K562 (cell line): ENCODE data around the gene OR8U1. TPM values are rescaled to one million over a fixed set of nuclear protein-coding genes. Genes with fewer than 3 reads are reported as not detected.

ENCODE experiments used
- ATAC-seq: fragments of 200-7000 bp; cut with Tn5 transposase; 3 replicates; pipeline ENCODE4 v1.9.1; 2020; ENCODE audit warnings: moderate library complexity
- BruUV-seq: library from RNA; stranded (reverse); fragments of 400-500 nt; replicated peaks from 2 replicates; lab custom pipeline; 2021; lab: Mats Ljungman, UMichigan
- CTCF ChIA-PET: fragments of 300-600 bp; formaldehyde crosslinking; extraction: SDS; loops from one replicate; lab custom pipeline; 2021; ENCODE audit warnings: low intra/inter-chr PET ratio; lab: Yijun Ruan, JAX
- POLR2A ChIA-PET: fragments of 300-600, 350-650 bp; sonication (Branson Sonifier 250); formaldehyde crosslinking; extraction: SDS; loops from one replicate; lab custom pipeline; 2021; ENCODE audit warnings: antibody characterized with exemption, inconsistent platforms; lab: Yijun Ruan, JAX
- DNase-seq, 4 experiments: peaks; one replicate each; pipeline versions ENCODE4 v3.0.0 to v3.0.0-alpha.2; 2011 to 2018; ENCODE audit warnings: low spot score in 3 of 4, mixed read lengths in 3 of 4; ENCODE audit errors: extremely low read depth in 1 of 4
- FAIRE-seq: peaks from 2 replicates; lab custom pipeline; 2011; peaks lifted over from hg19 to GRCh38; lab: Jason Lieb, UNC
- H2AFZ ChIP-seq: 2 replicates; pipeline ENCODE4 v1.6.0; 2011; ENCODE audit warnings: low read depth, low read length, control low read depth, inconsistent platforms
- H3K27ac ChIP-seq: fragments of 200-600 bp; 3 replicates; pipeline ENCODE4 v1.8.0; 2011; ENCODE audit warnings: low read depth, mild to moderate bottlenecking, control low read depth, inconsistent platforms, low read length, moderate library complexity, mixed read lengths; ENCODE audit errors: extremely low read depth
- H3K27me3 ChIP-seq, 2 experiments: fragments of 300-600 bp in 1 of 2; 2 replicates in 1 of 2; 3 replicates in 1 of 2; pipeline versions ENCODE4 v1.6.0 to v1.8.0; 2011; ENCODE audit warnings: inconsistent platforms in 2 of 2, low read length in 2 of 2, mild to moderate bottlenecking in 1 of 2, mixed read lengths in 1 of 2, moderate library complexity in 1 of 2; ENCODE audit not compliant: control insufficient read depth in 2 of 2, insufficient read depth in 2 of 2
- H3K36me3 ChIP-seq: fragments of 300-600 bp; 3 replicates; pipeline ENCODE4 v1.8.0; 2011; ENCODE audit warnings: mild to moderate bottlenecking, low read length, inconsistent platforms; ENCODE audit not compliant: control insufficient read depth, insufficient read depth
- H3K4me1 ChIP-seq, 2 experiments: fragments of 200-600 bp in 1 of 2; replicated peaks in 1 of 2; 2 replicates in 1 of 2; 3 replicates in 1 of 2; pipeline versions ENCODE4 v1.5.1 to v1.8.0; 2011; ENCODE audit warnings: inconsistent platforms in 2 of 2, low read length in 2 of 2, mild to moderate bottlenecking in 1 of 2, mixed read lengths in 1 of 2, moderate library complexity in 1 of 2; ENCODE audit not compliant: control insufficient read depth in 2 of 2, insufficient read depth in 2 of 2
- H3K4me2 ChIP-seq: 2 replicates; pipeline ENCODE4 v1.6.1; 2011; ENCODE audit warnings: low read length, control low read depth, inconsistent platforms, mixed read lengths; ENCODE audit not compliant: insufficient read depth
- H3K4me3 ChIP-seq: fragments of 200-600 bp; sonication (generic), shearing (Covaris generic); 2 replicates; pipeline ENCODE4 v1.5.1; 2016; ENCODE audit warnings: control low read depth, inconsistent platforms
- H3K79me2 ChIP-seq: fragments of 200-600 bp; 3 replicates; pipeline ENCODE4 v1.8.0; 2011; ENCODE audit warnings: low read length, inconsistent platforms; ENCODE audit not compliant: control insufficient read depth, insufficient read depth
- H3K9ac ChIP-seq, 2 experiments: 2 replicates each; pipeline versions ENCODE4 v1.6.0 to v1.6.1; 2011; ENCODE audit warnings: low read depth in 2 of 2, low read length in 2 of 2, control low read depth in 1 of 2, inconsistent platforms in 1 of 2, mild to moderate bottlenecking in 1 of 2, mixed read lengths in 1 of 2; ENCODE audit not compliant: insufficient read depth in 1 of 2
- H3K9me1 ChIP-seq: one replicate; pipeline ENCODE4 v1.6.0; 2011; ENCODE audit warnings: inconsistent platforms, mild to moderate bottlenecking, low read length, moderate library complexity; ENCODE audit not compliant: control insufficient read depth, insufficient read depth
- H3K9me3 ChIP-seq: replicated peaks from 2 replicates; pipeline ENCODE4 v1.5.1; 2011; ENCODE audit warnings: low read depth, low read length, inconsistent platforms; ENCODE audit not compliant: control insufficient read depth, insufficient read depth
- H4K20me1 ChIP-seq: replicated peaks from 2 replicates; pipeline ENCODE4 v1.6.1; 2011; ENCODE audit warnings: low read length, inconsistent platforms, mixed read lengths; ENCODE audit not compliant: control insufficient read depth, insufficient read depth
- COPS2 ChIP-seq: fragments of 450-650 bp; conservative IDR thresholded peaks from 2 replicates; pipeline ENCODE4 v1.6.1; 2016; ENCODE audit warnings: mild to moderate bottlenecking, moderate library complexity
- HIVEP1 ChIP-seq: fragments of 250-450 bp; sonication (Bioruptor Pico); IDR thresholded peaks from 2 replicates; pipeline ENCODE4 v1.4.0; 2020; ENCODE audit warnings: mild to moderate bottlenecking
- LEF1 ChIP-seq: fragments of 450-650 bp; IDR thresholded peaks from 2 replicates; pipeline ENCODE4 v1.6.1; 2016; ENCODE audit warnings: mild to moderate bottlenecking
- PHB ChIP-seq: fragments of 250-450 bp; sonication (Bioruptor Pico); IDR thresholded peaks from 2 replicates; pipeline ENCODE4 v1.5.0; 2021
- POLR2H ChIP-seq: IDR thresholded peaks from 2 replicates; pipeline ENCODE4 v1.6.1; 2016; ENCODE audit warnings: missing genetic modification characterization, low read depth, mild to moderate bottlenecking, control low read depth, missing compliant biosample characterization, moderate library complexity
- SNRNP70 ChIP-seq: fragments of 200-400 bp; formaldehyde crosslinking; optimal IDR thresholded peaks from 2 replicates; pipeline ENCODE3; 2017; ENCODE audit warnings: low read depth, low read length
- ZNF699 ChIP-seq: fragments of 250-450 bp; sonication (Bioruptor Pico); IDR thresholded peaks from 2 replicates; pipeline ENCODE4 v1.8.0; 2021; ENCODE audit warnings: mild to moderate bottlenecking, moderate library complexity; ENCODE audit not compliant: insufficient replicate concordance
- WGBS: fragments of 100-300 bp; shearing (Covaris generic); methylation state at CpG from one replicate; pipeline ENCODE4 v1.1.6; 2016; ENCODE audit warnings: low coverage, mixed read lengths; ENCODE audit not compliant: insufficient coverage; ENCODE audit errors: missing lambda C conversion rate; 5-methylcytosine and 5-hydroxymethylcytosine counted together
- in situ Hi-C: fragments of 300-500 bp; cut with MboI; formaldehyde crosslinking; loops from 4 replicates; pipeline ENCODE4 v1.15.0; 2018; ENCODE audit warnings: inconsistent platforms, mixed read lengths
- intact Hi-C: fragments of 100-400 bp; cut with micrococcal nuclease; formaldehyde crosslinking; loops from 2 replicates; pipeline ENCODE4 v1.14.2; 2022
- polyA plus RNA-seq, 8 experiments: library from polyadenylated mRNA; depleted of rRNA in 4 of 8; stranded (reverse) in 5 of 8; unstranded in 3 of 8; fragments of >200 nt; fragmentation: Nextera tagmentation in 2 of 8; fragmentation: Illumina TruSeq in 1 of 8; extraction: Ambion mirVana in 2 of 8; extraction: Trizol in 1 of 8; gene quantifications; 2 replicates each; pipeline versions ENCODE4 v1.2.1 to v1.2.3, GENCODE V29; 2011 to 2014; ENCODE audit warnings: inconsistent platforms in 1 of 8, missing spikeins in 1 of 8
- total RNA-seq, 7 experiments: library from RNA; depleted of rRNA in 6 of 7; stranded (reverse); fragments of >200 nt in 6 of 7; fragmentation: Illumina TruSeq in 2 of 7; extraction: Trizol in 2 of 7; gene quantifications; 2 replicates each; pipeline versions ENCODE4 v1.2.1 to v1.2.3, GENCODE V29; 2011 to 2021; ENCODE audit warnings: low replicate concordance in 1 of 7
- TF ChIP-seq, protein P1 (sequence below): sonication (generic); formaldehyde crosslinking; IDR thresholded peaks from 2 replicates; pipeline ENCODE4 v1.4.0; 2020; ENCODE audit warnings: mild to moderate bottlenecking, missing genetic modification reagents
- TF ChIP-seq, protein P2 (sequence below): fragments of 250-450 bp; sonication (Bioruptor Pico); IDR thresholded peaks from 2 replicates; pipeline ENCODE4 v1.8.0; 2021; ENCODE audit warnings: moderate library complexity, mild to moderate bottlenecking, inconsistent platforms

The OR8U1 gene
- total and polyA plus RNA-seq, 9 of the 15 experiments (the other 6 are each of a cell fraction or from before 2014, with no cell fraction given) = not detected

DNA sequence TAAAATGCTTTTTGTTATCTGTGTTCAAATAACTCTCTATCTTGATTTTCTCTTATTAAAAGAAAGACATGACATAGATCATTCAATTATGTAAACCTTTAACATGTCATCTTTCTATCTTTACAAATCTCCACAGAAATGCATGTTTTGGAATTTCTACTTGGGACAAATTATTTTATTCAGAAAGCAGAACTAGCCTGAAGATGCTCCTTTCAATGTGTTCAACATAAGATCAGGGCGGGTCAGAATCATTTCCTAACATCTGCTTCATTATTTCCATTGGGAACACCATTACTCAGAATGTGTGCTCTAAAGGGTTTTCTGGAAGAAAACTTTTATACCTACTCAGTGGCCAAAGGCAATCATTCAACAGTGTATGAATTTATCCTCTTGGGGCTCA is 37.0 kb downstream of the OR8U1 start, which contains the start of gene OR5AL1:
TSS of gene OR5AL1 (plus strand) at position 301 of the 400 bp plus-strand sequence.
- ATAC-seq (no peak), DNase-seq (no peak), FAIRE-seq (no peak)
- H3K79me2 ChIP-seq = no peaks in the 10 kb centered on the region
- H3K9me1 ChIP-seq = no peaks in the 10 kb centered on the region
- TF ChIP-seq LEF1 (no peak), COPS2 (no peak), HIVEP1 (CRISPR knock-in tag) (no peak), SNRNP70 (no peak), ZNF699 (CRISPR knock-in tag) (no peak), POLR2H (tag) (no peak), PHB (CRISPR knock-in tag) (no peak)
- TF ChIP-seq, protein P1, sequence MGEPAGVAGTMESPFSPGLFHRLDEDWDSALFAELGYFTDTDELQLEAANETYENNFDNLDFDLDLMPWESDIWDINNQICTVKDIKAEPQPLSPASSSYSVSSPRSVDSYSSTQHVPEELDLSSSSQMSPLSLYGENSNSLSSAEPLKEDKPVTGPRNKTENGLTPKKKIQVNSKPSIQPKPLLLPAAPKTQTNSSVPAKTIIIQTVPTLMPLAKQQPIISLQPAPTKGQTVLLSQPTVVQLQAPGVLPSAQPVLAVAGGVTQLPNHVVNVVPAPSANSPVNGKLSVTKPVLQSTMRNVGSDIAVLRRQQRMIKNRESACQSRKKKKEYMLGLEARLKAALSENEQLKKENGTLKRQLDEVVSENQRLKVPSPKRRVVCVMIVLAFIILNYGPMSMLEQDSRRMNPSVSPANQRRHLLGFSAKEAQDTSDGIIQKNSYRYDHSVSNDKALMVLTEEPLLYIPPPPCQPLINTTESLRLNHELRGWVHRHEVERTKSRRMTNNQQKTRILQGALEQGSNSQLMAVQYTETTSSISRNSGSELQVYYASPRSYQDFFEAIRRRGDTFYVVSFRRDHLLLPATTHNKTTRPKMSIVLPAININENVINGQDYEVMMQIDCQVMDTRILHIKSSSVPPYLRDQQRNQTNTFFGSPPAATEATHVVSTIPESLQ (CRISPR knock-in tag) = no peak
- TF ChIP-seq, protein P2, sequence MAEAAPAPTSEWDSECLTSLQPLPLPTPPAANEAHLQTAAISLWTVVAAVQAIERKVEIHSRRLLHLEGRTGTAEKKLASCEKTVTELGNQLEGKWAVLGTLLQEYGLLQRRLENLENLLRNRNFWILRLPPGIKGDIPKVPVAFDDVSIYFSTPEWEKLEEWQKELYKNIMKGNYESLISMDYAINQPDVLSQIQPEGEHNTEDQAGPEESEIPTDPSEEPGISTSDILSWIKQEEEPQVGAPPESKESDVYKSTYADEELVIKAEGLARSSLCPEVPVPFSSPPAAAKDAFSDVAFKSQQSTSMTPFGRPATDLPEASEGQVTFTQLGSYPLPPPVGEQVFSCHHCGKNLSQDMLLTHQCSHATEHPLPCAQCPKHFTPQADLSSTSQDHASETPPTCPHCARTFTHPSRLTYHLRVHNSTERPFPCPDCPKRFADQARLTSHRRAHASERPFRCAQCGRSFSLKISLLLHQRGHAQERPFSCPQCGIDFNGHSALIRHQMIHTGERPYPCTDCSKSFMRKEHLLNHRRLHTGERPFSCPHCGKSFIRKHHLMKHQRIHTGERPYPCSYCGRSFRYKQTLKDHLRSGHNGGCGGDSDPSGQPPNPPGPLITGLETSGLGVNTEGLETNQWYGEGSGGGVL (CRISPR knock-in tag) = no peak
- no peaks in the 10 kb centered on the region for H3K36me3 ChIP-seq
- H3K4me1 ChIP-seq = no peaks in the 10 kb centered on the region
- H3K4me3 ChIP-seq = no peak within 1 kb of the TSS
- BruUV-seq = no TSS peak
- H3K9me3 ChIP-seq = no peaks in the 10 kb centered on the region
- in situ Hi-C loops = no loop called here
- ChIA-PET CTCF (no interaction called here), POLR2A (no interaction called here)
- intact Hi-C loops = no loop called here
- H2AFZ ChIP-seq = no peak within 1 kb of the TSS
- 0% methylated on average over 1 of the region's 1 CpG for WGBS
- no peak within 1 kb of the TSS for H3K27ac ChIP-seq
- no peaks in the 10 kb centered on the region for H3K27me3 ChIP-seq
- no peak within 1 kb of the TSS for H3K4me2 ChIP-seq
- no peaks in the 10 kb centered on the region for H4K20me1 ChIP-seq
- no peak within 1 kb of the TSS for H3K9ac ChIP-seq

Other genes starting within 250 kb of the OR8U1 start
Only the 7 nearest of the 16 such genes appear.
- gene OR5T1, start 101.5 kb upstream of the OR8U1 start, total RNA-seq (2014; rRNA removed) = not detected in 2 replicates
- gene OR5T1, start 101.5 kb upstream of the OR8U1 start, total RNA-seq (2014; rRNA removed; fragmentation: Illumina TruSeq; extraction: Trizol) = not detected in 2 replicates
- not detected in 2 replicates for gene OR5T1, start 101.5 kb upstream of the OR8U1 start, total RNA-seq (2015; rRNA removed; fragmentation: Illumina TruSeq; extraction: Trizol)
- not detected in 2 replicates for gene OR5T1, start 101.5 kb upstream of the OR8U1 start, total RNA-seq (2021)
- not detected in 2 replicates for gene OR5T1, start 101.5 kb upstream of the OR8U1 start, polyA plus RNA-seq (2011; rRNA removed)
- not detected in 2 replicates for gene OR5T1, start 101.5 kb upstream of the OR8U1 start, polyA plus RNA-seq (2014; fragmentation: Illumina TruSeq; extraction: Trizol)
- not detected for gene OR5T1, start 101.5 kb upstream of the OR8U1 start, polyA plus RNA-seq (2014; fragmentation: Nextera tagmentation; extraction: Ambion mirVana)
- gene OR5T1, start 101.5 kb upstream of the OR8U1 start, polyA plus RNA-seq (2014; rRNA removed) = not detected in 2 replicates
- not detected in 2 replicates for gene OR8H1, start 83.4 kb upstream of the OR8U1 start, total RNA-seq (2014; rRNA removed)
- gene OR8H1, start 83.4 kb upstream of the OR8U1 start, total RNA-seq (2014; rRNA removed; fragmentation: Illumina TruSeq; extraction: Trizol) = not detected in 2 replicates
- gene OR8H1, start 83.4 kb upstream of the OR8U1 start, total RNA-seq (2015; rRNA removed; fragmentation: Illumina TruSeq; extraction: Trizol) = not detected in 2 replicates
- gene OR8H1, start 83.4 kb upstream of the OR8U1 start, total RNA-seq (2021) = not detected in 2 replicates
- not detected in 2 replicates for gene OR8H1, start 83.4 kb upstream of the OR8U1 start, polyA plus RNA-seq (2011; rRNA removed)
- gene OR8H1, start 83.4 kb upstream of the OR8U1 start, polyA plus RNA-seq (2014; fragmentation: Illumina TruSeq; extraction: Trizol) = not detected in 2 replicates
- gene OR8H1, start 83.4 kb upstream of the OR8U1 start, polyA plus RNA-seq (2014; fragmentation: Nextera tagmentation; extraction: Ambion mirVana) = not detected
- not detected in 2 replicates for gene OR8H1, start 83.4 kb upstream of the OR8U1 start, polyA plus RNA-seq (2014; rRNA removed)
- not detected in 2 replicates for gene OR8K3, start 60.5 kb upstream of the OR8U1 start, total RNA-seq (2014; rRNA removed)
- gene OR8K3, start 60.5 kb upstream of the OR8U1 start, total RNA-seq (2014; rRNA removed; fragmentation: Illumina TruSeq; extraction: Trizol) = not detected in 2 replicates
- not detected in 2 replicates for gene OR8K3, start 60.5 kb upstream of the OR8U1 start, total RNA-seq (2015; rRNA removed; fragmentation: Illumina TruSeq; extraction: Trizol)
- gene OR8K3, start 60.5 kb upstream of the OR8U1 start, total RNA-seq (2021) = not detected in 2 replicates
- not detected in 2 replicates for gene OR8K3, start 60.5 kb upstream of the OR8U1 start, polyA plus RNA-seq (2011; rRNA removed)
- gene OR8K3, start 60.5 kb upstream of the OR8U1 start, polyA plus RNA-seq (2014; fragmentation: Illumina TruSeq; extraction: Trizol) = not detected in 2 replicates
- not detected for gene OR8K3, start 60.5 kb upstream of the OR8U1 start, polyA plus RNA-seq (2014; fragmentation: Nextera tagmentation; extraction: Ambion mirVana)
- not detected in 2 replicates for gene OR8K3, start 60.5 kb upstream of the OR8U1 start, polyA plus RNA-seq (2014; rRNA removed)
- not detected in 2 replicates for gene OR8K1, start 29.6 kb upstream of the OR8U1 start, total RNA-seq (2014; rRNA removed)
- not detected in 2 replicates for gene OR8K1, start 29.6 kb upstream of the OR8U1 start, total RNA-seq (2014; rRNA removed; fragmentation: Illumina TruSeq; extraction: Trizol)
- not detected in 2 replicates for gene OR8K1, start 29.6 kb upstream of the OR8U1 start, total RNA-seq (2015; rRNA removed; fragmentation: Illumina TruSeq; extraction: Trizol)
- not detected in 2 replicates for gene OR8K1, start 29.6 kb upstream of the OR8U1 start, total RNA-seq (2021)
- not detected in 2 replicates for gene OR8K1, start 29.6 kb upstream of the OR8U1 start, polyA plus RNA-seq (2011; rRNA removed)
- gene OR8K1, start 29.6 kb upstream of the OR8U1 start, polyA plus RNA-seq (2014; fragmentation: Illumina TruSeq; extraction: Trizol) = not detected in 2 replicates
- gene OR8K1, start 29.6 kb upstream of the OR8U1 start, polyA plus RNA-seq (2014; fragmentation: Nextera tagmentation; extraction: Ambion mirVana) = not detected
- gene OR8K1, start 29.6 kb upstream of the OR8U1 start, polyA plus RNA-seq (2014; rRNA removed) = not detected in 2 replicates
- not detected in 2 replicates for gene OR8J1, start 21.3 kb upstream of the OR8U1 start, total RNA-seq (2014; rRNA removed)
- gene OR8J1, start 21.3 kb upstream of the OR8U1 start, total RNA-seq (2014; rRNA removed; fragmentation: Illumina TruSeq; extraction: Trizol) = not detected in 2 replicates
- not detected in 2 replicates for gene OR8J1, start 21.3 kb upstream of the OR8U1 start, total RNA-seq (2015; rRNA removed; fragmentation: Illumina TruSeq; extraction: Trizol)
- not detected in 2 replicates for gene OR8J1, start 21.3 kb upstream of the OR8U1 start, total RNA-seq (2021)
- gene OR8J1, start 21.3 kb upstream of the OR8U1 start, polyA plus RNA-seq (2011; rRNA removed) = not detected in 2 replicates
- not detected in 2 replicates for gene OR8J1, start 21.3 kb upstream of the OR8U1 start, polyA plus RNA-seq (2014; fragmentation: Illumina TruSeq; extraction: Trizol)
- gene OR8J1, start 21.3 kb upstream of the OR8U1 start, polyA plus RNA-seq (2014; fragmentation: Nextera tagmentation; extraction: Ambion mirVana) = not detected
- gene OR8J1, start 21.3 kb upstream of the OR8U1 start, polyA plus RNA-seq (2014; rRNA removed) = not detected in 2 replicates
- not detected in 2 replicates for gene OR5AL1, start 37.1 kb downstream of the OR8U1 start, total RNA-seq (2014; rRNA removed)
- not detected in 2 replicates for gene OR5AL1, start 37.1 kb downstream of the OR8U1 start, total RNA-seq (2014; rRNA removed; fragmentation: Illumina TruSeq; extraction: Trizol)
- gene OR5AL1, start 37.1 kb downstream of the OR8U1 start, total RNA-seq (2015; rRNA removed; fragmentation: Illumina TruSeq; extraction: Trizol) = not detected in 2 replicates
- not detected in 2 replicates for gene OR5AL1, start 37.1 kb downstream of the OR8U1 start, total RNA-seq (2021)
- not detected in 2 replicates for gene OR5AL1, start 37.1 kb downstream of the OR8U1 start, polyA plus RNA-seq (2011; rRNA removed)
- gene OR5AL1, start 37.1 kb downstream of the OR8U1 start, polyA plus RNA-seq (2014; fragmentation: Illumina TruSeq; extraction: Trizol) = not detected in 2 replicates
- not detected for gene OR5AL1, start 37.1 kb downstream of the OR8U1 start, polyA plus RNA-seq (2014; fragmentation: Nextera tagmentation; extraction: Ambion mirVana)
- not detected in 2 replicates for gene OR5AL1, start 37.1 kb downstream of the OR8U1 start, polyA plus RNA-seq (2014; rRNA removed)
- not detected in 2 replicates for gene OR5M3, start 97.7 kb downstream of the OR8U1 start, total RNA-seq (2014; rRNA removed)
- not detected in 2 replicates for gene OR5M3, start 97.7 kb downstream of the OR8U1 start, total RNA-seq (2014; rRNA removed; fragmentation: Illumina TruSeq; extraction: Trizol)
- gene OR5M3, start 97.7 kb downstream of the OR8U1 start, total RNA-seq (2015; rRNA removed; fragmentation: Illumina TruSeq; extraction: Trizol) = not detected in 2 replicates
- not detected in 2 replicates for gene OR5M3, start 97.7 kb downstream of the OR8U1 start, total RNA-seq (2021)
- not detected in 2 replicates for gene OR5M3, start 97.7 kb downstream of the OR8U1 start, polyA plus RNA-seq (2011; rRNA removed)
- not detected in 2 replicates for gene OR5M3, start 97.7 kb downstream of the OR8U1 start, polyA plus RNA-seq (2014; fragmentation: Illumina TruSeq; extraction: Trizol)
- not detected for gene OR5M3, start 97.7 kb downstream of the OR8U1 start, polyA plus RNA-seq (2014; fragmentation: Nextera tagmentation; extraction: Ambion mirVana)
- not detected in 2 replicates for gene OR5M3, start 97.7 kb downstream of the OR8U1 start, polyA plus RNA-seq (2014; rRNA removed)